ENCODE measurements around the gene PUM1. TPM values are rescaled to one million over a fixed set of nuclear protein-coding genes. Genes with fewer than 3 reads are reported as not detected.

PUM1 gene
- total RNA-seq, 2 donors from 2014 or later: 207 to 210 TPM

- no peak for TF ChIP-seq CTCF (conservative IDR thresholded peaks at IDR 0.05)
- no peaks in the 10 kb centered on the region for H3K9me3 ChIP-seq (ENCODE audit: control insufficient read depth, low read length)
- peak overlapping the region; percentile 41 for H3K27ac ChIP-seq (ENCODE audit: low read depth, low read length)
- no peaks in the 10 kb centered on the region for H3K27me3 ChIP-seq (ENCODE audit: control insufficient read depth, insufficient read depth, low read length, poor library complexity, severe bottlenecking)
- Mint-ChIP-seq H3K27me3 (ENCODE audit: insufficient read depth) (no peaks in the 10 kb centered on the region), H3K4me1 (peaks cover 34% of the 10 kb centered on the region), H3K36me3 (ENCODE audit: low read depth) (peaks cover 3% of the 10 kb centered on the region), H3K4me3 (no peak overlapping the region), H3K27ac (peak overlapping the region; percentile 53), H3K9me3 (no peaks in the 10 kb centered on the region)
- no peak for DNase-seq
- H3K36me3 ChIP-seq (ENCODE audit: control insufficient read depth, insufficient read depth, low read length): no peaks in the 10 kb centered on the region
- WGBS, 2 experiments (ENCODE audit: insufficient coverage in 1 of 2, insufficient read length in 1 of 2): 47 to 54% methylated on average over 4 to 6 of the region's 6 CpGs
- no peak overlapping the region for H3K4me3 ChIP-seq (ENCODE audit: low read length)
- H3K4me1 ChIP-seq (ENCODE audit: control insufficient read depth, insufficient read depth, low read length): peaks cover 3% of the 10 kb centered on the region
- peak overlapping the region; percentile 15 for H3K9ac ChIP-seq (ENCODE audit: extremely low read depth, low read length, poor library complexity, severe bottlenecking)
Observed at GRCh38 chr1:30895944-30896660, 169.4 kb downstream of the PUM1 start.

GRCh38 chr1:30895382-30895943, 170.1 kb downstream of the PUM1 start:
- no peak for DNase-seq
- Mint-ChIP-seq H3K36me3 (ENCODE audit: low read depth) (peaks cover 3% of the 10 kb centered on the region), H3K27me3 (ENCODE audit: insufficient read depth) (no peaks in the 10 kb centered on the region), H3K4me3 (no peak overlapping the region), H3K27ac (peak overlapping the region; percentile 64), H3K4me1 (peaks cover 34% of the 10 kb centered on the region), H3K9me3 (no peaks in the 10 kb centered on the region)
- no peak for TF ChIP-seq CTCF (conservative IDR thresholded peaks at IDR 0.05)
- H3K36me3 ChIP-seq (ENCODE audit: control insufficient read depth, insufficient read depth, low read length): no peaks in the 10 kb centered on the region
- 73 to 79% methylated on average over 5 to 6 of the region's 6 CpGs for WGBS, 2 experiments (ENCODE audit: insufficient coverage in 1 of 2, insufficient read length in 1 of 2)
- H3K4me1 ChIP-seq (ENCODE audit: control insufficient read depth, insufficient read depth, low read length): peaks cover 3% of the 10 kb centered on the region
- H3K27ac ChIP-seq (ENCODE audit: low read depth, low read length): no peak overlapping the region
- no peak overlapping the region for H3K4me3 ChIP-seq (ENCODE audit: low read length)
- H3K9ac ChIP-seq (ENCODE audit: extremely low read depth, low read length, poor library complexity, severe bottlenecking): no peak overlapping the region
- no peaks in the 10 kb centered on the region for H3K27me3 ChIP-seq (ENCODE audit: control insufficient read depth, insufficient read depth, low read length, poor library complexity, severe bottlenecking)
- no peaks in the 10 kb centered on the region for H3K9me3 ChIP-seq (ENCODE audit: control insufficient read depth, low read length)

GRCh38 chr1:30894508-30894973, 171.0 kb downstream of the PUM1 start:
- no peaks in the 10 kb centered on the region for H3K27me3 Mint-ChIP-seq (ENCODE audit: insufficient read depth)
- Histone ChIP-seq H3K9me3 (ENCODE audit: control insufficient read depth, low read length) (no peaks in the 10 kb centered on the region), H3K36me3 (ENCODE audit: control insufficient read depth, insufficient read depth, low read length) (no peaks in the 10 kb centered on the region), H3K9ac (ENCODE audit: extremely low read depth, low read length, poor library complexity, severe bottlenecking) (no peak overlapping the region), H3K4me3 (ENCODE audit: low read length) (no peak overlapping the region), H3K27ac (ENCODE audit: low read depth, low read length) (no peak overlapping the region), H3K27me3 (ENCODE audit: control insufficient read depth, insufficient read depth, low read length, poor library complexity, severe bottlenecking) (no peaks in the 10 kb centered on the region), H3K4me1 (ENCODE audit: control insufficient read depth, insufficient read depth, low read length) (peaks cover 3% of the 10 kb centered on the region)
- H3K4me3 Mint-ChIP-seq: no peak overlapping the region
- H3K4me1 Mint-ChIP-seq: peaks cover 34% of the 10 kb centered on the region
- 77 to 92% methylated on average over 2 to 7 of the region's 7 CpGs for WGBS, 2 experiments (ENCODE audit: insufficient coverage in 1 of 2, insufficient read length in 1 of 2)
- DNase-seq: no peak
- H3K9me3 Mint-ChIP-seq: no peaks in the 10 kb centered on the region
- no peak overlapping the region for H3K27ac Mint-ChIP-seq
- H3K36me3 Mint-ChIP-seq (ENCODE audit: low read depth): peaks cover 2% of the 10 kb centered on the region
- no peak for TF ChIP-seq CTCF (conservative IDR thresholded peaks at IDR 0.05)
